HG02970 (cell line): ENCODE measurements around the gene MBD3.

Experiments used
- ATAC-seq: cut with Tn5 transposase; IDR thresholded peaks from one replicate; pipeline ENCODE4 v1.9.1; 2021; ENCODE audit warnings: mild to moderate bottlenecking, moderate library complexity, moderate number of reproducible peaks; ENCODE audit not compliant: unreplicated experiment, low FRiP score

Gene MBD3

GRCh38 chr19:1619703-1620102 is 27.0 kb upstream of the MBD3 start:
- no peak for ATAC-seq

- no peak for ATAC-seq
These were observed 26.4 kb upstream of the MBD3 start for GRCh38 chr19:1619094-1619439.

- no peak for ATAC-seq
These were observed 25.8 kb upstream of the MBD3 start for GRCh38 chr19:1618157-1619093.

- ATAC-seq = no peak
These were observed 24.2 kb upstream of the MBD3 start for GRCh38 chr19:1616875-1617274.

GRCh38 chr19:1616396-1616795 is 23.7 kb upstream of the MBD3 start:
- no peak for ATAC-seq

GRCh38 chr19:1615156-1615765 is 22.6 kb upstream of the MBD3 start:
- ATAC-seq = no peak

GRCh38 chr19:1613808-1614570 is 21.3 kb upstream of the MBD3 start:
- ATAC-seq = no peak

- ATAC-seq = no peak
These were observed 20.5 kb upstream of the MBD3 start for GRCh38 chr19:1613146-1613545.

GRCh38 chr19:1612114-1613086 is 19.7 kb upstream of the MBD3 start:
- no peak for ATAC-seq

GRCh38 chr19:1611353-1611752 is 18.7 kb upstream of the MBD3 start:
- no peak for ATAC-seq

GRCh38 chr19:1610579-1610978 is 17.9 kb upstream of the MBD3 start:
- no peak for ATAC-seq

- no peak for ATAC-seq
These were observed 17.2 kb upstream of the MBD3 start for GRCh38 chr19:1609680-1610474.

- ATAC-seq = no peak
These were observed 16.4 kb upstream of the MBD3 start for GRCh38 chr19:1609103-1609396.

GRCh38 chr19:1608359-1609102 is 15.9 kb upstream of the MBD3 start:
- no peak for ATAC-seq

GRCh38 chr19:1606138-1606651 is 13.5 kb upstream of the MBD3 start:
- no peak for ATAC-seq

- peak; percentile 89 for ATAC-seq
These were observed 12.8 kb upstream of the MBD3 start, which contains the start of gene UQCR11 for GRCh38 chr19:1605236-1606137. UQCR11 (minus strand) TSS chr19:1605462; CDS start chr19:1605409, 53 bp downstream.

GRCh38 chr19:1602091-1602707 is 9.5 kb upstream of the MBD3 start:
- no peak for ATAC-seq
